GM21526 (cell line): Measurements from ENCODE around the gene ZNF490.
"Not testable (repeated sequence)": the region's sequence is repeated elsewhere in the genome, so short reads cannot be mapped to it uniquely, and the experiment has no call there.

Experiments used
- ATAC-seq: cut with Tn5 transposase; IDR thresholded peaks from one replicate; pipeline ENCODE4 v1.9.1; 2021; ENCODE audit warnings: moderate library complexity; ENCODE audit not compliant: unreplicated experiment, low FRiP score

Gene ZNF490

DNA sequence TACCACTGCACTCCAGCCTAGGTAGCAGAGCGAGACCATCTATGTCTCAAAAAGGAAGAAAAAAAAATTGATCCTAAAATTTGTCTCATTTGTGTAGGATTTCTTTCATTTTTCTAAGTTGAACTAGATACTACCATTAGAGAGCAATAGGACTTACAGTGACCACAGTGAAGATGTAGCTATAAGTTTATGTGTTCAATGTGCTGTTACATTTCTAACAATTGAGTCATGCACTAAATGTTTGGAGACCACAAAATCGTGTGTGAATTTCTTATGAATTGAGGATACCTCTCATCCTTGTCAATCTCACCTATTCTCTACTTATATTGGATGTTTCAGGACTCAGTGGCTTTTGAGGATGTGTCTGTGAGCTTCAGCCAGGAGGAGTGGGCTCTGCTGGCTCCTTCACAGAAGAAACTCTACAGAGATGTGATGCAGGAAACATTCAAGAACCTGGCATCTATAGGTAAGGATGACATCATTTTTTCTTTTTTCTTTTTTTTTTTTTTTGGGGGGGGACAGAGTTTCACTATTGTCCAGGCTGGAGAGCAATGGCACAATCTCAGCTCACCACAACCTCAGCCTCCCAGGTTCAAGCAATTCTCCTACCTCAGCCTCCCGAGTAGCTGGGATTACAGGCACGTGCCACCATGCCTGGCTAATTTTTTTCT lies 12.9 kb upstream of the ZNF490 start:
- ATAC-seq, result no peak

GRCh38 chr19:12621253-12622024 lies 10.8 kb upstream of the ZNF490 start:
- ATAC-seq, result not testable (repeated sequence)

DNA sequence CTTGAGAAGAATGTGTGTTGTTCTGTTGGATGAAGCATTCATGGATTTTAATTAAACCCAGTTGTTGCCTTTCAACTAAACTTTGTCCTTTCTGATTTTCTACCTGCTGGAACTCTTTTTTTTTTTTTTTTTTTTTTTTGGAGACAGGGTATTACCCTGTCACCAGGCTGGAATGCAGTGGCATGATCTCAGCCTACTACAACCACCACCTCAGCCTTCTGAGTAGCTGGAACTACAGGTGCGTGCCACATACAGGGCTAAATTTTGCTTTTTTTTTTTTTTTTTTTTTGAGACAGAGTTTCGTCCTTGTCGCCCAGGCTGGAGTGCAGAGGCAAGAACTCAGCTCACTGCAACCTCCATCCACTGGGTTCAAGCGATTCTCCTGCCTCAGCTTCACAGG lies 7.0 kb upstream of the ZNF490 start:
- no peak for ATAC-seq

- no peak for ATAC-seq
Observed at GRCh38 chr19:12611361-12611699, 717 bp upstream of the ZNF490 start.

GRCh38 chr19:12607631-12608030 lies 3.0 kb downstream of the ZNF490 start:
- ATAC-seq, result no peak

GRCh38 chr19:12606796-12607195 lies 3.8 kb downstream of the ZNF490 start:
- no peak for ATAC-seq

DNA sequence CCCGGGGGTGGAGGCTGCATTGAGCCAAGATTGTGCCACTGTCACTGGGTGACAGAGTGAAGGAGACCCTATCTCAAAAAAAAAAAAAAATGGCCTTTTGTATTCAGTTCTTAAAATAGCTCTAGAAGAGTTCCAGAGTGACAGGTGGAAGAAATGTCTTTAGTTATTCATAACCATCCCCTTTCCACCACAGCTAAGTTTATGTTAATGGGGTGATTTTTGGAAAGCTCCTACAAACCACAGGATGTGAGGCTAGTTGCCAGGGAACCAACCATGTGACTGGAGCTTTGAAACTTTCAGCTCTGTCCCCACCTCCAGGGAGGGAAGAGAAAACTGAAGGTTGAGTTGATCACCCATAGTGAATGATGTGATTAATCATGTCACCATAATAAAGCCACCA lies 6.9 kb downstream of the ZNF490 start:
- ATAC-seq, result no peak

DNA sequence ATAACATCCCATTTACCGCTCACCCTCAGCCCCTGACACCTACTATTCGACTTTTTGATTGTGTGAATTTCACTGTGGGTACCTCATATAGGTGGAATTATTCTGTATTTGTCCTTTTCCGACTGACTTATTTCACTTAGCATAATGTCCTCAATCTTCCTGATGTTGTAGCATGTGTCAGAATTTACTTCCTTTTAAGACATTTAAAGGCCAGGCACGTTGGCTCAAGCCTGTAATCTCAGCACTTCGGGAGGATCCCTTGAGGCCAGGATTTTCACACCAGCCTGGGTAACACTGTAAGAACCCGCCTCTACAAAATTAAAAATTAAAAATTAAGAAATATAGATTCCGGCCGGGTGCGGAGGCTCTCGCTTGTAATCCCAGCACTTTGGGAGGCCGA lies 13.0 kb downstream of the ZNF490 start:
- ATAC-seq, result no peak

- ATAC-seq, result no peak
Observed at GRCh38 chr19:12596927-12597548, 13.6 kb downstream of the ZNF490 start.

DNA sequence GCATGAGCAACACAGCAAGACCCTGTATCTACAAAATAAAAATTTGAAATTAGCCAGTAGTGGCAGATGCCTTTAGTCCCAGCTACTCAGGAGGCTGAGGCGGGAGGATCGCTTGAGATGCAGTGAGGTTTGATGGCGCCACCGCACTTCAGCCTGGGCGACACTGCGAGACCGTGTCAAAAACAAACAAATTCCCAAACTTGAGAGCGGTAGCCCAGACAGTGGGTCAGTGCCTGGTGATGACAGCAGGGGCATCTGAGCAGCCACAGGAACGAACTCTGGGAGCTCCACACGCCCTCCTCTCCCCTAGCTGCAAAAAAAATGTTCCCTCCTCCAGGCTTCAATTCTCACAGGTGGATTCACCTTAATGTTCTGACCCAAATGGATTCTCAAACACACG lies 14.1 kb downstream of the ZNF490 start:
- no peak for ATAC-seq

GRCh38 chr19:12581100-12581499 lies 29.5 kb downstream of the ZNF490 start:
- no peak for ATAC-seq

GRCh38 chr19:12580180-12580694 lies 30.4 kb downstream of the ZNF490 start:
- no peak for ATAC-seq

- no peak for ATAC-seq
Observed at GRCh38 chr19:12578641-12579040, 32.0 kb downstream of the ZNF490 start.

DNA sequence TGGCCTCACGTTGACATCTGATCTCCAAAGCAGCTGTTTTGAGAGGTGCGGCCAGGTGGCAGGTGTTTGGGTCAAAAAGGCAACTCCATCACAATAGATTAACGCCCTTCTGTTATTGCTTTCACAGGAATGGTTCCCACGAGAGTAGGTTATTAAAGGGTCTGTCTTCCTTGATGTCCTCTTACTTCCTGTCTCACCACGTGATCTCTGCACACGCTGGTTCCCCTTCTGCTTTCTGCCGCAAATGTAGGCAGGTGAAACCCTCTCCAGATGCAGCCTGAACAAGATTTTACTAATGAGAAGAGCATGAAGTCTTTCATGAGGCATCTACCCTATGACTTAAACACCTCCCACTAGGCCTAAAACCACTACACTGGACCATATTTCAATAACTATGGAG lies 36.6 kb downstream of the ZNF490 start:
- ATAC-seq, result no peak

- ATAC-seq, result no peak
Observed at GRCh38 chr19:12567951-12568350, 42.7 kb downstream of the ZNF490 start.

DNA sequence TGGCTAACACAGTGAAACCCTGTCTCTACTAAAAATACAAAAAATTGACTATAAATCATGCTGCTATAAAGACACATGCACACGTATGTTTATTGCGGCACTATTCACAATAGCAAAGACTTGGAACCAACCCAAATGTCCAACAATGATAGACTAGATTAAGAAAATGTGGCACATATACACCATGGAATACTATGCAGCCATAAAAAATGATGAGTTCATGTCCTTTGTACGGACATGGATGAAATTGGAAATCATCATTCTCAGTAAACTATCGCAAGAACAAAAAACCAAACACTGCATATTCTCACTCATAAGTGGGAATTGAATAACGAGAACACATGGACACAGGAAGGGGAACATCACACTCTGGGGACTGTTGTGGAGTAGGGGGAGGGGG lies 44.2 kb downstream of the ZNF490 start:
- not testable (repeated sequence) for ATAC-seq

DNA sequence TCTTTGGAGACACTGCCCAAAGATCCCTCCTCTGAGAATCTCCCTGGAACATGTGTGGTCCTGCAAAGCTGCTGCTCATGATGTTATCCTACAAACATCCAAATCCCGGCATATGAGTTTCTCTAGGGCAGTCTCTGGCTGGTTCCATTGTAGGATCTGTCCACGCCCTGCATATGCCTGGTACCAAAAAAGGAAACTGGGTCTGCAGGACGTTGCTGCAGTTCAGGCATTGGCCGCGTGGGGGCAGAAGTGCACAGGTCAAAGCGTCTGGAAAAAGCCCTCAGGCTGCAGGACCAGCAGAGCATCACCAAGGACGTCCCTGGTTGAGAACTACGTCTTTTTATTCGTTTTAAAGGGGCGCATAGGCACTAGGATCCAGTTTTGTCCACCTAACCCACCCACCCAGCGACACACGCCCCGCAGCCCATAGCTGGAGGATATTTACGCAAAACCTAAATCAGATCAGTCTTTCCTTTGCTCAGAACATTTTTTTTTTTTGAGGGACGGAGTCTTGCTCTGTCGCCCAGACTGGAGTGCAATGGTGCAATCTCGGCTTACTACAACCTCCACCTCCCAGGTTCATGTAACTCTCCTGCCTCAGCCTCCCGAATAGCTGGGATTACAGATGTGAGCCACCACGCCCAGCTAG lies 46.5 kb downstream of the ZNF490 start:
- ATAC-seq, result peak; percentile 59

GRCh38 chr19:12555456-12555930 lies 55.1 kb downstream of the ZNF490 start:
- no peak for ATAC-seq

- ATAC-seq, result peak; percentile 94
Observed at GRCh38 chr19:12551060-12551832, 59.4 kb downstream of the ZNF490 start, which contains the start of gene ZNF564. TSS of gene ZNF564 (minus strand) at chr19:12551482. CDS start at chr19:12551332, 150 bp downstream.

DNA sequence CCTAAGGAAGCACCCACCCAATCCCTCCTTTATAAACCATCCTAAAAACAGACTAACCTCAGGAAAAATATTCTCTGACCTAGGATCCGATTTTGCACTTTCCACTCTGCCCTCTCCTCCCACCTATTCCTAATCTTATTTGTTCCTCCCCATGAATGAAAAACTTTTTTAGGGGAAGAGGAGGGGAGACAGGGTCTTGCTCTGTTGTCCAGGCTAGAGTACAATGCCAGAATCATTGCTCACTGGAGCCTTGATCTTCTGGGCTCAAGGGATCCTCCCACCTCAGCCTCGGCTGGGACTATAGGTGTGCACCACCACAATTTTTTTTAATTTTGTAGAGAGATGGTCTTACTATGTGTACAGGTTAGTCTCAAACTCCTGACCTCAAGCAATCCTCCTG lies 63.7 kb downstream of the ZNF490 start:
- ATAC-seq, result no peak
